ENCODE results near the gene DPF3. TPM values are rescaled to one million over a fixed set of nuclear protein-coding genes. Genes with fewer than 3 reads are reported as not detected.

The DPF3 gene
- total and polyA plus RNA-seq, 2 of the 13 experiments (the other 11 are each of a cell fraction or from before 2014, with no cell fraction given) = 0.09 to 0.60 TPM

GRCh38 chr14:72926292-72927028 is 32.6 kb upstream of the DPF3 start, which contains the start of gene DCAF4 (continued):
- TF ChIP-seq ZFP91 (CRISPR knock-in tag; IDR thresholded peaks at IDR 0.05; ENCODE audit: borderline replicate concordance) (peak; percentile 28; the same call in 1 of the 2 replicates), ZNF362 (CRISPR knock-in tag; IDR thresholded peaks at IDR 0.05; ENCODE audit: borderline replicate concordance) (0 out of 2 replicates have a peak, but pooled peaks have one; percentile 17), ZNF558 (CRISPR knock-in tag; IDR thresholded peaks at IDR 0.05; ENCODE audit: borderline replicate concordance) (no peak), ZBTB43 (CRISPR knock-in tag; conservative IDR thresholded peaks at IDR 0.05) (no peak), ZNF569 (CRISPR knock-in tag; IDR thresholded peaks at IDR 0.05; ENCODE audit: borderline replicate concordance) (no peak), ZNF740 (CRISPR knock-in tag; IDR thresholded peaks at IDR 0.05) (no peak), CBX2 (IDR thresholded peaks at IDR 0.05; ENCODE audit: low read depth, low read length) (no peak), CBX2 (CRISPR knock-in tag; IDR thresholded peaks at IDR 0.05; ENCODE audit: low read depth) (no peak), NR0B2 (CRISPR knock-in tag; IDR thresholded peaks at IDR 0.05) (no peak), BCL6 (CRISPR knock-in tag; IDR thresholded peaks at IDR 0.05) (no peak; the same call in 1 of the 2 replicates), ZNF333 (CRISPR knock-in tag; IDR thresholded peaks at IDR 0.05; ENCODE audit: borderline replicate concordance) (no peak; the same call in 1 of the 2 replicates), EHMT2 (IDR thresholded peaks at IDR 0.05; ENCODE audit: borderline replicate concordance, low read depth, low read length) (peak; percentile 18; the same call in 1 of the 2 replicates), ZNF615 (CRISPR knock-in tag; IDR thresholded peaks at IDR 0.05; ENCODE audit: borderline replicate concordance) (no peak), POLR2AphosphoS2 (IDR thresholded peaks at IDR 0.05; ENCODE audit: low read depth, low read length) (no peak), ZNF10 (CRISPR knock-in tag; IDR thresholded peaks at IDR 0.05; ENCODE audit: borderline replicate concordance, low read depth) (no peak), GRHL1 (CRISPR knock-in tag; conservative IDR thresholded peaks at IDR 0.05) (no peak), PITX1 (CRISPR knock-in tag; IDR thresholded peaks at IDR 0.05) (no peak), ZNF777 (CRISPR knock-in tag; IDR thresholded peaks at IDR 0.05) (peak; percentile 66; the same call in 1 of the 2 replicates), RFX5 (IDR thresholded peaks at IDR 0.05; ENCODE audit: low read depth, low read length) (peak; percentile 41), RFXANK (CRISPR knock-in tag; IDR thresholded peaks at IDR 0.05) (no peak), E2F2 (CRISPR knock-in tag; IDR thresholded peaks at IDR 0.05; ENCODE audit: borderline replicate concordance) (no peak)
